GM19468 (cell line): ENCODE measurements around the gene NUDT3.
"Not testable (repeated sequence)": the region's sequence is repeated elsewhere in the genome, so short reads cannot be mapped to it uniquely, and the experiment has no call there.

ENCODE experiments used
- ATAC-seq: cut with Tn5 transposase; IDR thresholded peaks from one replicate; pipeline ENCODE4 v1.9.1; 2021; ENCODE audit warnings: mild to moderate bottlenecking, moderate library complexity, moderate number of reproducible peaks; ENCODE audit not compliant: unreplicated experiment; ENCODE audit errors: extremely low read depth

NUDT3 gene

DNA sequence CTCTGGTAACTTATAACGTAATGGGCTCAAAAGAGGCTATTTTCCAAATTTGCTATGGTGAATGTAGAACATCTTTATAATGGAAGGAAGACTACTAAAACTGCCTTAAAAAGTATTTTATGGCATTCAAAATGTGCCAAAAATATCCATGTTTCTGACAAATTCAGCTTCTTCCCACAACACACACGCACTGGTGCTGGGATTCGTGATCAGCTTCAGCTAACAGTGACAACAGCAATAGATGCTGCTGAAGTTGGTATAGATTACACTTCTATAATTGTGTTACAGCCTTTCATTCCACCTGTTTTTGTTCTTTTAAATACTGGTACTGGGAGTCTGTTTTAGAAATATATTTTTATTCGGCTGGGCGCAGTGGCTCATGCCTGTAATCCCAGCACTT, 19.0 kb downstream of the NUDT3 start:
- no peak for ATAC-seq

DNA sequence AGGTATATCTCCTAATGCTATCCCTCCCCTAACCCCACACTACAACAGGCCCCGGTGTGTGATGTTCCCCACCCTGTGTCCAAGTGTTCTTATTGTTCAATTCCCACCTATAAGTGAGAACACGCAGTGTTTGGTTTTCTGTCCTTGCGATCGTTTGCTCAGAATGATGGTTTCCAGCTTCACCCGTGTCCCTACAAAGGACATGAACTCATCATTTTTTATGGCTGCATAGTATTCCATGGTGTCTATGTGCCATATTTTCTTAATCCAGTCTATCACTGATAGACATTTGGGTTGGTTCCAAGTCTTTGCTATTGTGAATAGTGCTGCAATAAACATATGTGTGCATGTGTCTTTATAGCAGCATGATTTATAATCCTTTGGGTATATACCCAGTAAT, 20.6 kb downstream of the NUDT3 start:
- not testable (repeated sequence) for ATAC-seq

DNA sequence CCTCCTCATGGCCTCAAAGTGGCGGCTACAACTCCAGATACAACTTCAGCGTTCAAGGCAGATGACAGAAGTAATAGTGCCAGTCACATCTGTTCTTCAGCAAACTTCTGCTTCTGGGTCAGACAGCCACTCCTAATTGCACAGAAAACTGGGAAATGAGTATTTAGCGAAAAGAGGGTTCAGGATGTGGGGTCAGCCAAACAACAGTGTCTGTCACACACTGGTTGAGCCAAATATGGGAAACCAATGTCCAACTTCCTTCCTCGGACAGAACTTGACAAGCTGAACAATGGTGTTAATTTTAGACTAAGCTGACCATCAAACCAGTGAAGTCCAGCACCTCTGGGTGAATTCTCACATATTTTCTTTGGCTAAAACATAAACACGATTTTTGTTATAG, 22.1 kb downstream of the NUDT3 start:
- ATAC-seq, result no peak

DNA sequence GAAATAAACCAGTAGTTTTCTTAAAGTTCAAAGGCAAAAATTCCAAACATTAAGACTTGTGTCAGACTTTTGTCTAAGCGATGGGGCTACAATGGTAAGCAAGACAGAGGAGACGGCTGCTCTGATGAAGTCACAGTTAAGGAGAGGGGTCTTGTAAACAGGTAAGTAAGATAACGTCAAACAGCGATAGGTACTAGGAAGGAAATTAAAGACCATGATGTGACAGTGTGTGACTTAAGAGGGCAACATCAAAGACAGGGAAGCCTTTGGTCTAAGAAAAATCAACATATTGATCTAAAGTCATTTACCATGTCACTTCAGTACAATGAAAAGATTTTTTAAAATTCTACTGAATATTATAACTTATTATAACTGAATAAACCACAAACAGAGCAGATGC, 23.1 kb downstream of the NUDT3 start:
- ATAC-seq, result no peak

DNA sequence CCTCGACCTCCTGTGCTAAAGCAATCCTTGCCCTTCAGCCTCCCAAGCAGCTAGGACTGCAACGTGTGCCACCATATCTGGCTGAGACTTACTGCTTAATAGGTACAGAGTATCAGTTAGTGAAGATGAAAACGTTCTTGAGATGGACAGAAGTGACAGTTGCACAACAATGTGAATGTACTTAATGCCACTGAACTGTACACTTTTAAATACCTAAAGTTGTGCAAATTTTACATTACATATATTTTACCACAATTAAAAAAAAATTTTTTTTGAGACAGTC, 25.9 kb downstream of the NUDT3 start:
- no peak for ATAC-seq

DNA sequence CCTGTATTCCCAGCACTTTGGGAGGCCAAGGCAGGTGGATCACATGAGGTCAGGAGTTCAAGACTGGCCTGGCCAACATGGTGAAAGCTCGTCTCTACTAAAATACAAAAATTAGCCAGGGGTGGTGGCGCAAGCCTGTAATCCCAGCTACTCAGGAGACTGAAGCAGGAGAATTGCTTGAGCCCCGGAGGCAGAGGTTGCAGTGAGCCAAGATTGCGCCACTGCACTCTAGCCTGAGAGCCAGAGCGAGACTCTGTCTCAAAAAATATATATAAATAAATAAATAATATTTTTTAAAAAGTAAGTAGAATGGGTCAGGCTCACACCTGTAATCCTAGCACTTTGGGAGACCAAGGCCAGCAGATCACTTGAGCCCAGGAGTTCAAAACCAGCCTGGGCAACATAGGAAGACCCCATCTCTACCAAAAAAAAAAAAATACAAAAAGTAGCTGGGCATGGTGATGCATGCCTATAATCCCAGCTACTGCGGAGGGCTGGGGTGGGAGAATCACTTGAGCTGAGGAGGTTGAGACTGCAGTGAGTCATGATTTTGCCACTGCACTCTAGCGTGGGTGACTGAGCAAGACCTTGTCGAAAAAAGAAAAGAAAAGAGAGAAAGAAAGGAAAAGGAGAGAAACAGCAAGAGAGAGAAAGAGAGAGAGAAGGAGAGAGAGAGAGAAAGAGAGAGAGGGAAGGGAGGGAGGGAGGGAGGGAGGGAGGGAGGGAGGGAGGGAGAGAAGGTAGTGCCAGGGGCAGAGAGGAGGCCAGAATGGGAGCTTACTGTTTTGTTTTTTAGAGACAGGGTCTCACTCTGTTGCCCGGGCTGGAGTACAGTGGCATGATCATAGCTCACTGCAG, 26.5 kb downstream of the NUDT3 start:
- ATAC-seq, result not testable (repeated sequence)

DNA sequence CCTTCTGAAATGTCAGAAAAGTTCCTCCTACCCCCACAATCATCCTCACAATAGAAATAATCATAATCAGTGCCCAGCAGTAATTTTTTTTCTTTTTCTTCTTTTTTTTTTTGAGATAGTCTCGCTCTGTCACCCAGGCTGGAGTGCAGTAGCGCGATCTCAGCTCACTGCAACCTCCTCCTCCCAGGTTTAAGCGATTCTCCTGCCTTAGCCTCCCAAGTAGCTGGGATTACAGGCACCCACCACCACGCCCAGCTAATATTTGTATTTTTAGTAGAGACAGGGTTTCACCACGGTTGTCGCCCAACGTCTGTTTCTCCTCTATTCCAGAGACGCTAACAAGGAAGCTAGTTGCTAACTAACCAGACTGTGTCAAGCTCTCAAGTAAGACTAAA, 28.8 kb downstream of the NUDT3 start:
- not testable (repeated sequence) for ATAC-seq

DNA sequence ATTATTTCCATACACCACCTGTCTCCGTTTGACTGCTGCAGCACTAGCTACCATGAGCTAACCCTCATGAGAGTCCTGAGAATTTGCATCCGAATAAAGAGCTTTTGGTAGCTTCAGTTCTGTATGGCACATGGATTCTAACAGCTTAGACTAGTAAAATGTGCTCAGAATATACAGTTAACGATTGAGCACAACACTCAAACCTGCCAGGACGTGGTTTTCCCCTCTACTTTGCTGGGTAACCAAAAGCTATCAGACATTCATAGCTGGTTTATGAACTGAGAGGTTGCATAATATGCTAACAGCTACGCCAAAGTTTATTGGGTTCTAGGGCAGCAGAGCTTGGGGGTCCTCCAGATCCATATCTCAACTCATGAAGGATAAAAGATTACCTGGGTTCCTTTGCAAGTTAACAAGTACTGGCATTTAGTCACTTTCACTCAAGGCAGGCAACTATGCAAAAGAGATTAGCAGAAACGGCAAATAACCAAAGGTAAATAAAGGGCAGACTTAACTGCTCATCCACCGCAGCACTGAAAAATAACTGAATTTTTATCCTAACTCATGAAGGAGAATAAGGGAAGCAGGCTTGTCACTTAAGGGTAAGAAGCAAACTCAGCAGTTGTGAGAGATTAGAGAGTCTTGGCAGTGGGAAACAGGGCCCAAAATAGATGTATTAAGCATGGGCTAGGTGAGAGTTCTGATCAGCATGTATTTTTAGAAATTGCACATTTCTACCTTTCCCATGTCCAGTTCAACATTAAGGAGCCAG, 29.4 kb downstream of the NUDT3 start:
- ATAC-seq, result no peak

DNA sequence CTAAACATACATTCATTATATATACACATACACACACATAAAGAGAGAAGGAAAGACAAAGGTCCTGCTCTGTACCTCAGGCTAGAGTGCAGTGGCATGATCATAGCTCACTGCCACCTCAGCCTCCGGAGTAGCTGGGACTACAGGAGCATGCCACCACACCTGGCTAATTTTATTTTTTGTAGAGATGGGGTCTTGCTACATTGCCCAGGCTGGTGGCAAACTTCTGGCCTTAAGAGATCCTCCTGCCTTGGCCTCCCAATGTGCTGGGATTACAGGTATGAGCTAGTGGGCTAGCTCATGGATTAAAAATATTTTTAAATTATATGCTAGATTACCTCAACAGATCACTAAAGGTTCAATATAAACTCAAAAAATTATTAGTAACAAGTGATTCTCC, 30.3 kb downstream of the NUDT3 start:
- ATAC-seq, result no peak

DNA sequence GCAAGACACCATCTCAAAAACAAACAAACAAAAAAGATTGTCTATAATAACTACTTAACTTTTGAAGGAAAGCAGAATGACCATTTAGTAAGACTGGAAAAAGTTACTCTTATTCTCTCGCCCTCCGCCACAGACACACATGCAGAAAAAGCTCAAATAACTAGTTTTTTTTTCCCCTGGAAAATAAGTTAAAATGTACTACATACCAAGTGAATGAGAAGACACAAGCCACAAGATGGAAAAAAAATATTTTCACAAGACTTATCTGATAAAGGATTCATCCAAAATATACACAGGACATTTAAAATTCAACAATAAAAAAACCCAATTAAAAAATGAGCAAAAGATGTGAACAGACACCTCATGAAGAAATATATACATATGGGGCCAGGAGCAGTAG, 31.9 kb downstream of the NUDT3 start:
- no peak for ATAC-seq

DNA sequence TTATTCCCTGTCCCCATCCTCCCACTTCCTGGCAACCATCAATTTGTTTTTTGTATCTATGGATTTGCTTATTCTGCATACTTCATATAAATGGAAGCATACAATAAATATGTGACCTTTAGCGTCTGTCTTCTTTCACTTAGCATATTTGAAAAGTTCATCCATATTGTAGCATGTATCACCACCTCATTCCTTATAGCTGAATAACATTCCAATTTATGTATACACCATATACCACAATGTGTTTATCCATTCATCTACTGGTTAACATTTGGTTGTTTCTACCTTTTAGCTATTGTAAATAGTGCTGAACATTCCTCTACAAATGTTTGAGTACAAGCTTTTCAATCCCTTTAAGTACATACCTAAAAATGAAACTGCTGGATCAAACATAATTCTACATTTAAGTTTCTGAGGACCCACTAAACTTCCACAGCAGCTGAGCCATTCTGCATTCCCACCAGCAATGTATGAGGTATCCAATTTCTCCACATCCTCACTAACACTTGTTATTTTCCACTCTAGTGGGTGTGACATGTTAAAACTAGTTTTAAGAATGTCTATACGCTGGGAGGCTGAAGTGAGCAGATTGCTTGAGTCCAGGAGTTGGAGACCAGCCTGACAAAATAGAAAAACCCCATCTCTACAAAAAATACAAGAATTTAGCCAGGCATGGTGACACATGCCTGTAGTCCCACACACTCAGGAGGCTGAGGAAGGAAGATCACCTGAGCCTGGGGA, 32.9 kb downstream of the NUDT3 start:
- no peak for ATAC-seq

DNA sequence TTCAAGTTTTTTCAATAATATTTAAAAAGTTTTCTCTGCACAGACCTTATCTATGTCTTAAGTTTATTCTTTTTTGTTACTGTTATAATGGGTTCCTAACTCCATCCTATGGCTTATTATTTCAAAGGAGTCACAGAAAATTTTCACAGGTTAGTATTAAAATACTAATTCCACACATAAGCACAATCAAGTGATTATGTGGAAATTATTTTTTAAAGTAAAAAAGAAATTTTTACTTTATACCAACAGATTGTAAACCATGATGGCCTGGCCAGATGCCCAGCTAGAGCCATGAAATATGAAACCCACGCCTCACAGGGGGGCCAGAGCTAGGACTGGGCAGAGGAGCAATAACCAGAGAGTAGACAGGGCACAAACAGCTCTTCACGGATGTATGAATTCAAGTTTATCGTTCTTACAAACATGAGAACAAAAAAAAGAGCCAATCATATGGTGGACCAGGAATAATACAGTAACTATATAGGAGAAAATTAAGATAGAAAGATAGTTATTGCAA, 34.0 kb downstream of the NUDT3 start:
- ATAC-seq, result no peak

DNA sequence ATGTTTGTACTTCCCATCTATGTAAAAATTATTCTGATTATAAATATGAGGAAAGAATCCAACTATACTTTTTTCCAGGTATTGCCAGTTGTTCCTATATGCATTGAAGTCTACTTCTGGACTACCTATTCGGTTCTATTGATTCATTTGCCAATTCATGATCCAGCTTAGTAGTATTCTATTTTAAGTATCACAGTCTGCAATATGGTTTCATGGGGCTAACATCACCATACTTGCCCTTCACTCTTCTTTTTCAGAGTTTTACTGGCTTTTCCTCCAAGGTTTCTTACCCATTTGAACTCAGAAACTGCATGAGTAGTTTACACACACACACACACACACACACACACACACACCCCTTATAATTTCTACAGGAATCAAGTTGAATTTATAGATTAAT, 34.5 kb downstream of the NUDT3 start:
- ATAC-seq, result no peak

DNA sequence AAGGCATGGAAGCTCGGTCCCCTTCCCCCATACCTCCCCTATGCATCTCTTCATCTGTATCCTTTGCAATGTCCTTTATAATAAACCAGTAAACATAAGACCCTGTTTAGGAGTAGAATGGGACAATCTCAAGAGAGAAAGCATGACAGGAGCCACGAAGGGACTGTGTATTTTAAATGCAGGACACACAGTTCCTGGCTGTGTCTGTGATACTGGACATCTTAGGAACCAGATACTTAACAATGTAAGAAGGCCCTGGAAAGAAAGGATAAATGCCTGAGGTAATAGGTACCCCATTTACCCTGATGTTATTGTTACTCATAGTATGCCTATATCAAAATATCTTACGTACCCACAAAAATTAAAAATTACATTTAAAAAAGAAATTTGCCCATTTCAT, 36.6 kb downstream of the NUDT3 start:
- no peak for ATAC-seq

DNA sequence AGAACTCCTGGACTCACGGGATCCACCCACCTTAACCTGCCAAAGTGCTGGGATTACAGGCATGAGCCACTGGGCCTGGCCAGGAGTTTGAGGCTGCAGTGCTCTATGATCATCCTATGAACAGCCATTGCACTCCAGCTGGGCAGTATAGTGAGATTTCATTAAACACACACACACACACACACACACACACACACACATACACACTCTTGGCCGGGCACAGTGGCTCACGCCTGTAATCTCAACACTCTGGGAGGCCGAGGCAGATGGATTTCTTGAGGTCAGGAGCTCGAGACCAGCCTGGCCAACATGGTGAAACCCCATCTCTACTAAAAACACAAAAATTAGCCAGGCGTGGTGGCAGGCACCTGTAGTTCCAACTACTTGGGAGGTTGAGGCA, 38.2 kb downstream of the NUDT3 start:
- ATAC-seq, result not testable (repeated sequence)

DNA sequence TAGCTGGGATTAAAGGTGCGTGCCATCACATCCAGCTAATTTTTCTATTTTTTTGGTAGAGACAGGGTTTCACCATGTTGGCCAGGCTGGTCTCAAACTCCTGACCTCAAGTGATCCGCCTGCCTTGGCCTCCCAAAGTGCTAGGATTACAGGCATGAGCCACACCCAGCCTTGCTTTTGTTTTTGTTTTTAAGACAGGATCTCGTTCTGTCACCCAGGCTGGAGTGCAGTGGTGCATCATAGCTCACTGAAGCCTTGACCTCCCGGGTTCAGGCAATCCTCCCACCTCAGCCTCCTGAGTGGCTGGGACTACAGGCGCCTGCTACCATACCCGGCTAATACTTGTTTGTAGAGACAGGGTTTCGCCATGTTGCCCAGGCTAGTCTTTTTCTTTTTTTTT, 38.9 kb downstream of the NUDT3 start:
- not testable (repeated sequence) for ATAC-seq

DNA sequence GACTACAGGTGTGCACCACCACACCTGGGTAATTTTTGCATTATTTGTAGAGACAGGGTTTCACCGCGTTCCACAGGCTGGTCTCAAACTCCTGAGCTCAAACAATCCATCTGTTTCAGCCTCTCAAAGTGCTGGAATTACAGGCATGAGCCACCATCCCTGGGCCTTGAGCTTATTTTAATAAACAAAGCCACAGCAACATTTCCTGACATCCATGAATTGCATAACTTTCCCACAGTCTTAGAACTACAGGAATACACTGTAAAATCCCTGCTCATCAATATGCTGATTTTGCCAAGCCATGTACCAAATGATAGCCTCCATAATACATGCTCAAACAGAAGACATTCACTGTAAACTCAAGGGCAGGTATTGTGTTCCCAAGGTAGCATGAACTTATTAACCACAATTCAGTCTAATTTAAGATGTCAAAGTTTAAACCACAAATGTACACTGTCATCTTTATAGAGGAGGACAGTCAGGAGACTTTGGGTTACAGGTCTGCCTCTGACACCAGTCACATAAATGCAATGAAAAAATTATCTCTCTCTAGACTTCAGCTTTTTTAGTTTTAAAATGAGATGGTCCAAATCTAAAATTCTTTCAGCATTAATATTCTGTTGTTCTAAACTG, 40.0 kb downstream of the NUDT3 start:
- ATAC-seq, result no peak

DNA sequence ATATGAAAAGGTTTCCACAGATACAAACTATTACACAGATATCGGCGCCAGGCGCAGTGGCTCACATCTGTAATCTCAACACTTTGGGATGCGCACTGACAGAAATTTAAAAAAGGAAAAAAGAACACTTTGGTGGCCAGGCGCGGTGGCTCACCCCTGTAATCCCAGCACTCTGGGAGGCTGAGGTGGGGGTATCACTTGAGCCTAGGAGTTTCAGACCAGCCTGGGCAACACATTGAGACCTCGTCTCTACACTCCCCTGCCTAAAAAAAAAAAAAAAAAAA, 41.6 kb downstream of the NUDT3 start:
- ATAC-seq, result no peak

DNA sequence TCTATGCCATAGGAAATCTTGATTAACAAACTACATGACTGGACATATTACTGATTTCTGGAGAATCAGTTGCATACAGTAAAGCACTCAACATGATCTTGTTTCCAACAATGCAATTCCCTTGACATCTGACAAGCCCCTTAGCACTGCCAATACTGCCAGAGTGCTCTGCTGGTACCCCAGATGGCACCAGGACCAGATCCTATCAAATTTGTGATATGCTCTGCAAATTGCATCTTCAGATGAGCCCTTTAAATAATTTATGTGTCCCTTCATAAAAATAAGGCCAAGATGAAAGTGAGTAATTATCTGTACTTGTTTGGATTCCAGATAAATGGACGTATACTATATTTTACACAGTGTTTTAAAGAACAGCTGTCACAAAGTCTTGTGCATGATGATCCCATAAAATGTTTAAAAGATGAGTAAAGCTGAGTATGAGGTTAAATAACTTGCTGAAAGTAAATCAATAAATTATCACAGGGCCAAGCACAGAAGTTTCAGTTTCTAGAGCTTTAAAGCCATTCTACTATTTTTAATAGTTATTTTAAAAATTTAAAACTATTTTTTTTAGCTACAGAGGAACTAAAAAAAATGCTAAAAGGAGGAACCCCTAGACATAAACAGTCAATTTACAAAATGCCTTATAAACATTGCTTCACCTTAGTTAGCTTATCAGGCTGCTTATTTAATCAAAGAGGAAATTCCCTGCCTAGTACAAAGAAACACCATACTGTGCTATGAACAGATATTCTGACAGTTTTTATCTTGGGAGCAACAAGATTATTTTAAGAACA, 42.1 kb downstream of the NUDT3 start:
- ATAC-seq, result no peak

DNA sequence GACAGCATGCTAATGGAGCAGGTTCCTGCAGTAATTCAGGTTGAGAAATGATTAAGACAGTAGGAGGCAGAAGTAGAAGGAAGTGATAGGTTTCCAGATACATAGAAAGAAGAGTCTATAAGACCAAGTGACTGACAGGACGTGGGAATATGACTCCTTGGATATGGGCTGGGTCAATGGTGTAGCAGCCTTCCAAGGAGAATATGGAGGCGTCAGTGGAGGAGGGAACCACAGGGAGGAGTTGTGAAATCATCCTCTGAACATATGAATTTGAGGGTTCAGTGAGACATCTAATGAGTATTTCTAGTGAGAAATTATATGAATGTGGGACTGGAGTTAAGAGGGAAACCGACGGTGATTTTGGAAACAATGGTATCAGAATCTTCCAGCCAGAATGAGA, 43.3 kb downstream of the NUDT3 start:
- no peak for ATAC-seq
